GM12891 (cell line): ENCODE data around the gene KCNAB2.

Experiments
- POLR2A ChIP-seq: IDR thresholded peaks from 2 replicates; pipeline ENCODE4 v1.6.1; 2011; ENCODE audit warnings: low read depth, low read length, control low read depth
- POLR2AphosphoS5 ChIP-seq: IDR thresholded peaks from 2 replicates; pipeline ENCODE4 v1.6.1; 2011; ENCODE audit warnings: low read depth, low read length, control low read depth
- SPI1 ChIP-seq: IDR thresholded peaks from 2 replicates; pipeline ENCODE4 v1.6.1; 2011; ENCODE audit warnings: low read depth, low read length, control low read depth

DNA sequence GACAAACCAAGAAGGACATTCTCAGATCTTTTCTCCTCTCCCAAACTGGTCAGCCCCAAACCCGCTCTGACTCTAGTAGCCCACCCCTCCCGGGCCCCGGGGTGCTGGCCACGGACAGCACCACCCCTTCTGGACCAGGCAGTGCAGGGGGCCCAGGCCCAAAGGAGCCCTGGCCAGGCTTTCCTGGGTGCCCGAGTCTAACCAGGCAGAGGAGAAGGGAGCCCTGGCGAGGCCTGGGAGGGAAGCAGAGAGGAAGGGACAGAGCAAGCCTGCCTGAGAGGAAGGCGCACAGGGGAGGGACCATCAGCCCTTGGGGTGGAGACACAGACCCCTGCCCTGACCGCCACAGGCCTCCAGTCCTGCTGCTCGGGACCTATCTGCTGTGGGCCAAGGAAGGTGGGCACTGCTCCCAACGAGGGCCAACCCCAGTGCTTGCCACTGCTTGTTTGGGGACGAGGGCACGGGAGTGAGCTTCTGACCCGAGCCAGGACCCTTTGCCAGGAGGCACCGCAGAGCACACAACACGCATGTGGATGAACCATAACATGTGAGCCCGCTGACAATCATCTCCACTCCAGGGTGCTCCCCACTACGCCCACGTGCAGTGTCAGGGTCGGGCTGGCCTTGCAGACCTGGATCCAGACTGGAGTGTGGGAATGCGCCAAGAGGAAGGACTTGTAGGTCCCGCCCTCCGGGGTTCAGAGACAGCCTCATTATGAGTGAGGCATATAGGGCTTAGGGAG lies 57.6 kb downstream of the KCNAB2 start:
- no peak for TF ChIP-seq POLR2A
- no peak for TF ChIP-seq SPI1
- TF ChIP-seq POLR2AphosphoS5, result no peak
